Activated CD8-positive, alpha-beta memory T cell treated with anti-CD3 and anti-CD28 coated beads, Interleukin-2, amount 50 U/mL, for 1 hour (primary cell): ENCODE data around the gene POMP.

Experiments used
- DNase-seq: peaks from one replicate; pipeline ENCODE4 v3.0.0-alpha.2; 2020; ENCODE audit errors: extremely low read depth

POMP gene, protein sequence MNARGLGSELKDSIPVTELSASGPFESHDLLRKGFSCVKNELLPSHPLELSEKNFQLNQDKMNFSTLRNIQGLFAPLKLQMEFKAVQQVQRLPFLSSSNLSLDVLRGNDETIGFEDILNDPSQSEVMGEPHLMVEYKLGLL

DNA sequence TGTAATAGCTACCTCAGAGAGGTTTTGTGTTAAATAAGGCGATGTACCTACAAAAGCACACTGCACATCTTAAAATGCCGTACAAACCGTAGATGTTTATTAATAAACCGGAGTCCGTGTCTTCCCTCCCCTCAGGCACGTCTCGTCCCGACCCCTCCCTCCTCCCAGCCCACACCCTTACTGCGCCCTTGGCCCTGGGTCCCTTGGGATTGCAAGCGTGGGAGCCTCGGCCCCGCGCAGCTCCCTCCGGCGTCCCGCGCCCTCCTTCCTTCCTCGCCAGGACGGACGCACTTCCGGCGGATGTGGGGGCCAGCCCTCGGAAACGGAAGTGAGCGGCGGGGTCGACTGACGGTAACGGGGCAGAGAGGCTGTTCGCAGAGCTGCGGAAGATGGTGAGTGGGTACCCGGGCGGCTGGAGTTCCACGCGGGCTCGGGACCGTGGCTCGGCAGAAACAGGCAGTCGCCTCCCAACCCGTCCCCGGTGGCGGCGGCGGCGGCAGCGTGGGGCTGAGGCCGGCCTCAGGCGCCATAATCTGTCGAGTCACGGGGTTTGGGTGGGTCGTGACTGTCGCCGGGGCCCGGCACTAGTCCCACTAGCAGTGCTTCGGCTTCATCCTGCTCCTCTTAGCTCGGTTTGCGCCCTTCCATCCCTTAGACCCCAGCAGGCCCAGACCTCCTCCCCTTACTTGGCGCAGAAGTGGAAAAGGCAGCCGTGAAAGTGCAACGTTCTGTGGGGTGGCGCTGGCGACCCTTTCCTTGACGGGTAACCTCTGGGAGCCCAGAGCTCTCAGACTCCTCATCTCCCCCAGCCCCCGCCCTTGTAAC, at the start of gene POMP:
POMP (plus strand) TSS at position 335 of the 825 bp plus-strand sequence; CDS start at position 390, 55 bp downstream.
- peak; percentile 73 for DNase-seq

DNA sequence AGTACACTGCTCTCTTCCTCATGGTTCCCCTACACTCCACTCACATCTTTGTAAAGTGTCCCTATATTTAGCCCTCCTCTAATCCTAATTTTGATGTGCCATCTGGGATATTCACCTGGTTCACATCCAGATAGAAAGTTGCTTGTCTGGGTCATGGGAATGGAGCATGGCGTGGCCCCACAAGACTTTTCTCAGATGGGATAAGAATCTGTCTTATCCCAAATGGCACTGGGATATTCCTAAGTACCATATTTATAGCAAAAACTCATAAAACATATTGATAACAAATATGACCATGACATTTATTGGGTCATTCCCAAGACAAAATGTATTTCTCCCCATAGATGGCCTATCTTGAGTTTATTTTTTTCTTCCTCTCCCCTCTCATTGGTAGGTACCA, 49.5 kb upstream of the POMP start:
- no peak for DNase-seq

DNA sequence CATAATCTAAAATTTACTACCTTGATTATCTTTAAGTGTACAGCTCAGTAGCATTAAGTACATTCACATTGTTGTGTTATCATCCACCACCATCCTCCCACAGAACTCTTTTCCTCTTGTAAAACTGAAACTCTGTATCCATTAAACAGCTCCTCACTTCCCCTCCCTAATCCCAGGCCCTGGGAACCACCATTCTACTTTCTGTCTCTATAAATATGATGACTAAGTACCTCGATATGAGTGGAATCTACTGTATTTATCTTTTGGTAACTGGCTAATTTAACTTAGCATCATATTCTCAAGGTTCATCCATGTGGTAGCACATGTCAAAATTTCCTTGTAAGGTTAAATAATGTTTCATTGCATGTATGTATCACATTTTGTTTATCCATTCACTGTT, 49.0 kb upstream of the POMP start:
- DNase-seq: no peak

DNA sequence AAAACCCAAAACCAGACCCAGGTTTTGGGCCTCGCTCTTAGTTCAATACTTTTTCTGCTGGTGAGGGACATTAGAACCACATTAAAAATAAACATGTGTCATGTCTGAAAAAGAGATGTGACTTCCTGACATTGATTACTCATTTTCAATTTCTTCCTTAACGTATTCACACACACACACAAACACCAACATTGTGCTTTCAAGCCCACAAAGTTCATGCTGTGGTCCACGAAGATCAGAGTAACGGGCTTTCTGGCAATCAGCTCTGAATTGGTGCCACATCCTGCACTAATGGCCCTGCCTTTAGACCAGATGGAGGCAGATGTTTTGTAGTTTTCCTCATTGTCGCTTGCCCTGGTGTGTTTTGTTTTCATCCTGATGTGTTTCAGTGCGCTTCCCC, 47.9 kb upstream of the POMP start:
- DNase-seq: no peak

DNA sequence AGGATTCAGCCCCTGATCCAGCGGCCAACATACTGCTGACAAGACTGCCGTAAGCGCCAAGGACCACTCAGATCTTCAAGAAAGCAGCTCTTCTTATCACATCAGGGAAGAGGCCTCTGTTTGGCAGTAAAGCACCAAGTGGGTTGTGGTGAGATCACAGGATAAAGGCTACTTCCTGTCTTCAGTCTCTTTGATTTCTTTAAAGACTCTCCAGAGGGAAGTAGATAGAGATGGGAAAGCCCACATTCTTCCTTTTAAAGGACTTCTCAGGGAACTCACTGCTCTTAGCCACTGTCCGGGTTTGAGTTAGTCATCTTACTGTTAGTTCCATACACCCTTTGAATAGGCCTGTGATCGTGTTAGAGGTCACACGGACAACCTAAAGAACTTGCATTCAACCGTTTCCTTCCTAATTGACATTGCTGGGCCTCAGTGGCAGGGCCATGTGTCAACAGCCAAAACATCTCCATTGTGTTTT, 47.2 kb upstream of the POMP start:
- DNase-seq: no peak

DNA sequence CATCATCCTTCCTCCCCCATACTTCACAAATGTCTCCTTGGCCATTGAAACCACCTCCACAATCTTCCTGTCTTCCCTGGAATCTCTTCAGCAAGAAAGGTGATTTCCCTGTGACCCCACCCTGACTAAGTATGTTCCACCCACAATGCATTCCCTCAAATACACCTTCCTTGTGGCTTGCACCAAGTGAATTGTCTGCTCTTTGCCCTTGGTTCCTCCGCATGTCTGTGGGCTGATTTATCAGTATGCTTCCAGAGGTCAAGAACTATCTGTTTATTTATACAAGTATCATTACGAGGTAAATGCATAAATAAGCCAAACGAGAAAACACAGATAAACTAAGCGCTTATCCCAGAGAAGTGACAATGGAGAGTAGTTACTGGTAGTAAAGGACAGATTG, 45.4 kb upstream of the POMP start:
- DNase-seq: no peak

DNA sequence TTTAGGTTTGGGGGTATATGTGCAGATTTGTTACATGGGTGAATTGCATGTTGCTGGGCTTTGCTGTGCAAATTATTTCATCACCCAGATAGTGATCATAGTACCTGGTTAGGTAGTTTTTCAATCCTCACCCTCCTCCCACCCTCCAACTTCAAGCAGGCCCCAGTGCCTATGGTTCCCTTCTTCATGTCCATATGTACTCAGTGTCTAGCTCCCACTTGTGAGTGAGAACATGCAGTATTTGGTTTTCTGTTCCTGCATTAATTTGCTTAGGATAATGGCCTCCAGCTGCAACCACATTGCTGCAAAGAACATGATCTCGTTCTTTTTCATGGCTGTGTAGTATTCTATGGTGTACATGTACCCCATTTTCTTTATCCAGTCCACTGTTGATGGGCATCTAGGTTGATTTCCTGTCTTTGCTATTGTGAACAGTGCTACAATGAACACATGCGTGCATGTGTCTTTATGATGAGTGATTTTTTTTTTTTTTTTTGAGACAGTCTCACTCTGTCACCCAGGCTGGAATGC, 42.9 kb upstream of the POMP start:
- DNase-seq: no peak

DNA sequence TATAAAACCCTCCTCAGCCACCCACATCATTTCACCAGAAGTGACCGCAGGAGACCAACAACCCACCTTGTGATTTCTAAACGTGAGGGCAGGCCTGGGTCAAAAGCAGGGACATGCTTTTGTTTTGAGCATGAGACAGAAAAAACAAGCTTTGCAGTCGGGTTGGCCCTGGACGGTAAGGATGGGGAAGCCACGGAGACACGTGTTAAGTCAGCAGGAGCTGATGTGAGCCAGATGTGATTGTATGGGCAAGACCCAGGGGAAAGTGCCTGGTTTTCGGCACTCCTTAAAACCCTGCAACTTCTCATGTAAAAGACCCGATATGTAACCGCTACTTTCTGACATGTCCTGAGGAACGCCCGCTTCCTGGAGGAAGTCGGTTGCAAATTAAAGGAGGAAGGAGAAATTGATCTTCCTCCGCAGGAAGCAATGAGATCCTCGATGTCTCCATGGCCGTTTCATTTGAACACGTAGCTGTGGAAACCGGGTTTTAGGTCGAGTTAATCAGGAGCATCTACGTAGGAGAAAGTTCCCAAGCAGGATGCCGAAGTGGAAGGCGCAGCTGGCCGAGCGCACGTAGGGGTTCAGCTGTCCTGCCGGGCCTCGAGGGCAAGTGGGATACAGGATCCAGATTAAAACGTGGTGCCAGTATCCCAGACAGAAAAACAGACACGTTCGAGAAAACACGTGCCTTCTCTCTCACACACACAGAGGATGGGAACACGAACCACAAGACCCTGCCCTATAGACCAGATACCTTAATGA, 40.5 kb upstream of the POMP start:
- DNase-seq: no peak

DNA sequence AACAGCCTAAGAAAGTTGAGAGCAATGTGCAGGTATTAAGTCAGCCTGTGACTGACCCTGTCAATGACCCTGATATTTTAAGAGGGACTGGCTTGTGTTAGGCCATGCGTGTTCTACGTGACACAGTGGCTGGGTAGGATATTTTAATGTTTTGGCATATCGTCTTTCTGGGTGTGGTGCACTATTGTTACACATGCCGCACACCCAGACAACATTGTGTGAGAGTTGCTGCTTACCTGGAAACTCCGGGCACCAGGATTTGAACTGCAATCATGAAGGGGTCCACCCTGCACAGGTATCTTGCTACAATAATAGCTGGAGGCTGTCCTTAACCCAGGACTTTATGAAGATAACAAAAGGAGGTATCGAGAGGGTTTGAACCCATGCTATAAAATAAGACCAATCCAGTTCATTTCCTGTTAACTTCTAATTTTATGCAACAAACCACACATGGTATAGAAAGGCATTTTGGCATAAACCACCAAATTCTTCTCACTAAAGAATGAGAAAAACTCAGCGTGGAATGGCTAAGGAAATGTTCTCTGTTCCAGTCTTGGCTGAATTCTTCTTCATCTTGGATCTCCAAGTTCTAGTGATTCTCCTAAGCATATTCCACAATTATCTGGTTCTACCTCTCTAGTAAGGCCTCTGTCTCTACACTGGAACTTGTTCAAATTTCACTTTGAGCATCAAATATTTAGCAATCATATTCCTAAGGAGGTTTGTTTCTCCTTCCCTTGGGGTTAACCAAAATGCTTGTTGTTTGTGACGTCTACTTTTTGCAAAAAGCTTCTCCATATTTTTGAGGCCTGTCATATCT, 38.7 kb upstream of the POMP start:
- no peak for DNase-seq

DNA sequence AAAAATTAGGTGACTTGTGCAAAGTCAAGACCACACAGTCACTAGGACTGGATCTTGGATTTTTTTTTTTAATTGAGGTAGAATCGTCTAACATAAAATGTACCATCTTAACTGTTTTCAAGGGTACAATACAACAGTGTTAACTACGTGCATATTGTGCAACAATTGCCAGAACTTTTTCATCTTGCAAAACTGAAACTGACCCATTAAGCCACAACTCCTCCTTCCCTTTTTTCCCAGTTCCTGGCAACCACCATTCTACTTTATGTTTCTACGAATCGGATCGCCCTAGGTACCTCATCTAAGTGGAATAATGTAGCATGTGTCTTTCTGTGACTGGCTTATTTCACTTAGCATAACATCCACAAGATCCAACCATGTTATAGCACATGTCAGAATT, 37.5 kb upstream of the POMP start:
- DNase-seq: no peak

DNA sequence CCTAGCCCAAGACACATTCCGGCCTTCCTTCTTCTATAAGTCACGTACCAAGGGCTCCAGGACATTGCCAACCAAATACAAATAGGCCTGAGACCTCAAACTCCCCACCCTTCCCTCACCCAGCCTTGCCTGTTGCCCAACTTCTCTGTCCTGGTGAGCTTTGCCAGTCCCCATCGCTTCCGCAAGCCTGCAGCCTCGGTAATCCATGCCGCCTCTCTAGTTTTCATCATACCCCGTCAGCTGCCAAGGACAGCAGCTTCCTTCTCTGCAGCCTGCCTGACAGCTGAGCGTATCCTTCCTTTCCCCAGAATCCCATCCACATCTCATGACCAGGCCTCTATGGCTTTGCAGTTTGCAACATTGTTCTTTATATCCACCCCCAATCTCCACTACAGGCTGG, 36.6 kb upstream of the POMP start:
- DNase-seq: no peak

DNA sequence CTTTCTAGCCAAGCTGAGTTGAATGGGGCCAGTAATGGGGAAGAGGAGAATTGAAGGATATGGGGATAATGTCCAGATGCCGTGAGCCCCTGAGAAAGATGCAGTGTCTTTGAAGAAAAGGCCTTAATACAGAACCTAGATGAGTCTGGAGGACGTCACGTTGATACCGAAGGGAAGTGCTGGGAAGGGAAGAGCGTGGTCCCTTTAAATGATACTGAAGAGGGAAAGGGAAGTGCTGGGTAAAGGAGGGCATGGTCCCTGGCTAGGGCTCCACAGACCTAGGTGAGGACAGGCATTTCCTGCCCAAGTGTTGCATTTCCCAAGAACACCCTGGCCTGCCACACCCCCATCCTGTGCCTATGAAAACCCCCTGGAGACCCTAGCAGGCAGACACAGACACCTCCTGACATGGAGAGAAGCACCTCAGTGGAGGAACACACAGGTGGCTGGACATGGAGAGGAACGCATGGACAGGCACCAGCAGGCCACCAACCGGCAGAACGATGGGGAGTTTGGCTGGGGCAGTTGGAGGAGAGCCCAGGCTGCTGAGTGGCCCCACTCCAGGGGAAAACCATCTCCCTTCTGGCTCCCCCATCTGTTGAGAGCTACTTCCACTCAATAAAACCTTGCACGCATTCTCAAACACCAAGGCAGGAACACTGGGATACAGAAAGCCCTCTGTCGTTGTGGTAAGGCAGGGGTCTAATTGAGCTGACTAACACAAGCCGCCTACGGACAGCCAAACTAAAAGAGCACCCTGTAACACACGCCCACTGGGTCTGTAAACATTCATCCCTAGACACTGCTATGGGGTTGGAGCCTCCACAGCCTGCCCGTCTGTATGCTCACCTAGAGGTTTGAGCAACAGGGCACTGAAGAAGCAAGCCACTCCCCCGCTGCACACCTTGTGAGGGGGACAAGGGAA, 34.9 kb upstream of the POMP start:
- DNase-seq: no peak

DNA sequence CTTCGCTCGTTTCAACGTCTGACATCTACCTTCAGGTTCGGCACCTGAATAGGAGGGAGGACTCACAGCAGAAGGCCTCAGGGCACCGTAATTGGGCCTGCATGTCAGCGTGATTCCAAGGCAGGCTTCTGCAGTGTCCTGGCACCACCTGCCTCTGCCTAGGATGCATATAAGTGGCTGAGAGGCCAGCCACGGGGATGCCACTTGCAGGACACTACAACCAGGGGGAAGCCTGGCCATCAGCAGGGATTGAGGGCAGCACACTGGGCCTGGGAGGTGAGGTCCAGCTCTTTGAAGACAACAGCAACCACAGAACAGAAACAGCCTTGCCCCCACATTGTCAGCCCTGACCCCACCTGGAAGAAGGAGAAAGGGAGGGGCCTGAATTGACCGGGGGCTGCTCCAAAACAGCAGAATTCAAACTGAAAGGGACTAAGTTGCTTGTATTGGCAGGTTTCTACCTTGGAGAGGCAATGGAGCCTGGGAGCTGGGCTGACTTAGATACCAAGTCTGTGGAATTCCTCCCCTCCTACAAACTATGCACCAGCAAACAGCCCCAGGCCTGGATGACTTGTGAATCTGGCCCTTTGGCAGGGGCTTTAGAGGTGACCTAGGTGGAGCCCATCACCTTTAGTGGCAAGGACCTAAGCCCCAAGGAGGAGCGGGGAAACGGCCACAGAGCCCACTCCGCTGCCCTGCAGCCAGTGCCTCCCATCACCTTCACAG, 34.1 kb upstream of the POMP start:
- DNase-seq: no peak

DNA sequence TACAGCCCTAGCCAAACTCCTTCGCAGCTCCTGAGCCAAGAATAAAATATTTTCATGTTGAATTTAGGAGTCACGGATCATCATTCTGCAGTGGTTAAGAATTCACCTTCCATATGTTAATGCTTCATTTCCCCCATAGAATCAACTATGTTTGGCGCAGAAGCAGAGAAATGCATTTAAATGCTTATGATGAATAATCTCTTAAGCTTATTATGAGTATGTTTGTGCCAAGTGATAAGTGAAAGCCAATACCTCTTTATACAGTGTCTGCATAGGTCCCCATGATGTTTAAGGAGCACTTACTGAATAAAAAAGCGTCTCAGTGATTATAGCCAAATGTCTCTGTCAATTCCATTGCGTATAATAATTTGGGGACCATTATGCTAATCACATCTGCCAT, 32.7 kb upstream of the POMP start:
- no peak for DNase-seq

DNA sequence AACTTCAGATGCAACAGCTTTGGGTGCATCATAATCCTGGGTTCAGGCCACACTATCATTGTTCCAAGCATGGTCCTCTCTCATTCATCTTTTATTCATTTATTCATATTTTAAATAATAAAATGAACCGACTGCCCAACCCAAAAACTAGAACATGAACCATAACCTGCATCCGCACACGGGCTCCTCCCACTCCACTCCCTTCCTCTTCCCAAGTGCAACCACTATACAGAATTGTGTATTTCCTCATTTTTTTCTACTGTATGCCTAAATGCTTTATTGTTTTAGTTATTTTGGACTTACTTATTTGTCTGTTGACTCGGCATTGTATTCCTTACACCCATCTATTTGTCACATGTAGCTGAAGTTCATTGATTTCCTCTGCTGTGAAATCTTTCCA, 30.7 kb upstream of the POMP start:
- DNase-seq: no peak

DNA sequence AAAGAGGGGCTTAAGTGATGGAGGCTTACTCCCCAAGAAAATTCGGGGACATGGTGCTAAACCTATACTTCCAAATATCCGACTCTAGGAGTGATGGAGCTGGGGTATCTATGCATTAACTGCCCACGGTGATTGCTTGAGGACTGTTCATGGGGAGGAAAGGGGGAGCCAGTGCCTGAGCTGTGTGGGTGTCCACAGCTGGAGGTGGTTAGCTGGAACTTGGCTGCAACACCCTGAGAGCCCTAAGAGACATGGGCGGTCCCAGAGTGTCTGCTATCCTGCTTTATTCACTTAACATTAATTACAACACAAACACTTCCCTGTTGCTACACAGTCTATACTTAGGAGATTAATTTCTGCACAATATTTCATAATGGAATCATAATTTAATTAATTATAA, 28.1 kb upstream of the POMP start:
- DNase-seq: no peak

DNA sequence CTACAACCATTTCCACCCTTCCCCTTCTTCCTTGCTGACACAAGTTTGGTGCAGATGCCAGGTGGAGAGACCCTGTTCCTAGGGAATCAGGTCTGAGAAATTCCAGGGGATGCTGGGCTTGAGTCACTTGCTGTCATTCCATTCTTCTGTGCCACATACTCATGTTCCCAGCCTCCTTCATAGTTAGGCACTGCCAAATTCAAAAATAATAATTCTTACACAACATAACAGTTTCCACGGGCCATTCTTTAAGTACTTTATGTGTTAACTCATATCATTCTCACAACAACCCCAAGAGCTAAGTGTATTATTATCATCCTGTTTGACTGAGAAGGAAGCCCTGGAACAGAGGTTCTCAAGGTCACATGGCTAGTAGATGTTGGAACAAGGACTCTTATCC, 27.1 kb upstream of the POMP start:
- DNase-seq: no peak

DNA sequence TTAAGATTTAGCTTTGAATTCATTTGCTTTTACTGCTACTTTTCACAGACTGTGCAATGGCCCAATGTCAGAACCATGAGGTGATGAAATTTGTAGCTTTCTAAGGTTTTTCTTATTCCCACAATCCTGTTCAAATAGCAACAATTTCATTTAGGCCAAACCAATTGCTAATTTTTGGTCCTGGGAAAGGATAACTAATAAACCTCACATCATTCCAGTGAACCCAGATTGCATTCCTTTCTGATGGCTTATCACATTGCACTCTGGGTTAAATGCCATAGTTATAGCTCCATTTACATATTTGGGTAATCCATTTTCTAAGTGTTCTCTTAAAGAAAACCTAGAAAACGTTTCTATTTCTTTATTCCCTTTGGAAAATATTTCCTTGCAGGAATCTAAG, 22.9 kb upstream of the POMP start:
- no peak for DNase-seq

DNA sequence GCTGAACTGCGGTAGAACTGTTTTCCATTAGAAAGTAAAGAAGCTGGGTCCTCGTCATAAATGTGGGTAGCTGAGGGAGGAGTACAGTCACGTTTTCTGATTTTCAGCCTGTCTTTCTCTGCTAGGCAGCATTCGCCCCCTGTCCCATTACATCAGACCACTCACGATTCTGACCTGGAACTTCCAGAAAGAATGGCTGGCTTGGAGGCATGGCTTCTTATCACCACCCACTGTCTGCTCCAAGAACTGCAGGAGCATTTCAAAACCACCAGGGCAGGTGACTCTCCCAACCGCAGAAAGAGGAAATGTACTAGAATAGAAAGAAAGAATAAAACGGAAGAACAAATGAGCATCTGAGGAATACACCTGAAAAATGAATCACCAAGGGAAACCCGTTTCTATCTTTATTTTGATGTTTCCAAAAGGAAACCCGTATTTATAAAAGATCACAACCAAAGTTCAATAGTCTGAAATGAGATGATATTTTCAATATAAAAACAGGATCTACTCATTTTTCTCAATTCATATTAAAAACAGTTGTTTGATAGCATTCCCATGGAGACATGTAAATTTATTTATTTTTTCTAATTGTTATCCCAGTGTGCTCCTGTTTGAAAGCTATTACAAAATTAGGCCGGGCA, 22.1 kb upstream of the POMP start:
- peak; percentile 5 for DNase-seq
